Endodermal cell (in vitro differentiated cells): Measurements from ENCODE around the gene IFNL1. TPM values are rescaled to one million over a fixed set of nuclear protein-coding genes. Genes with fewer than 3 reads are reported as not detected.

Experiments used
- DNase-seq: peaks from one replicate; pipeline ENCODE4 v3.0.0-alpha.2; 2017
- H3K27ac ChIP-seq: 2 replicates; pipeline ENCODE4 v1.5.1; 2013; ENCODE audit warnings: mild to moderate bottlenecking, low read depth, low read length, moderate library complexity
- H3K27me3 ChIP-seq: 2 replicates; pipeline ENCODE4 v1.6.1; 2013; ENCODE audit warnings: mild to moderate bottlenecking, low read length, moderate library complexity; ENCODE audit not compliant: insufficient read depth, control insufficient read depth, poor library complexity, severe bottlenecking
- H3K36me3 ChIP-seq: 2 replicates; pipeline ENCODE4 v1.7.0; 2013; ENCODE audit warnings: mild to moderate bottlenecking, low read length, moderate library complexity; ENCODE audit not compliant: control insufficient read depth, insufficient read depth
- H3K4me1 ChIP-seq: one replicate; pipeline ENCODE4 v1.7.0; 2013; ENCODE audit warnings: low read length; ENCODE audit not compliant: control insufficient read depth, insufficient read depth
- H3K4me3 ChIP-seq: 2 replicates; pipeline ENCODE4 v1.5.1; 2013; ENCODE audit warnings: mild to moderate bottlenecking, low read length, moderate library complexity
- H3K9ac ChIP-seq: 2 replicates; pipeline ENCODE4 v1.6.1; 2013; ENCODE audit warnings: mild to moderate bottlenecking, low read length, moderate library complexity; ENCODE audit not compliant: poor library complexity, severe bottlenecking; ENCODE audit errors: extremely low read depth
- H3K9me3 ChIP-seq: 2 replicates; pipeline ENCODE4 v1.6.1; 2013; ENCODE audit warnings: mild to moderate bottlenecking, low read length, moderate library complexity; ENCODE audit not compliant: control insufficient read depth
- H3K27ac Mint-ChIP-seq: 2 replicates; pipeline ENCODE4 v1.8.0; 2020; ENCODE audit warnings: mixed read lengths
- H3K27me3 Mint-ChIP-seq: 2 replicates; pipeline ENCODE4 v1.8.0; 2021; ENCODE audit warnings: mild to moderate bottlenecking, mixed read lengths; ENCODE audit not compliant: insufficient read depth
- H3K36me3 Mint-ChIP-seq: 2 replicates; pipeline ENCODE4 v1.8.0; 2020; ENCODE audit warnings: low read depth, mixed read lengths
- H3K4me1 Mint-ChIP-seq: 2 replicates; pipeline ENCODE4 v1.8.0; 2020; ENCODE audit warnings: mixed read lengths
- H3K4me3 Mint-ChIP-seq: 2 replicates; pipeline ENCODE4 v1.8.0; 2020; ENCODE audit warnings: mild to moderate bottlenecking, moderate library complexity, mixed read lengths
- H3K9me3 Mint-ChIP-seq: 2 replicates; pipeline ENCODE4 v1.8.0; 2020; ENCODE audit warnings: mild to moderate bottlenecking, mixed read lengths
- CTCF ChIP-seq: fragments of 200-600 bp; sonication (generic); conservative IDR thresholded peaks from 2 replicates; pipeline ENCODE4 v1.5.0; 2021; ENCODE audit warnings: antibody characterized with exemption, mild to moderate bottlenecking
- WGBS, 2 experiments: methylation state at CpG; one replicate each; pipeline versions ENCODE4 v1.1.5 to v1.1.7; 2013; ENCODE audit warnings: missing lambda C conversion rate in 2 of 2, mixed read lengths in 1 of 2; ENCODE audit not compliant: insufficient coverage in 1 of 2, insufficient read length in 1 of 2; 5-methylcytosine and 5-hydroxymethylcytosine counted together
- total RNA-seq, 2 donors: library from RNA; stranded (reverse); fragmentation: NEBNext Ultra II Directional in 1 of 2; extraction: Animal tissue kit (Norgen Biotek cat#: 25700) in 1 of 2; gene quantifications; 2 replicates in 1 of 2; 3 replicates in 1 of 2; pipeline ENCODE4 v1.2.1, GENCODE V29; 2021

The IFNL1 gene
- total RNA-seq, 2 donors from 2014 or later: not detected

DNA sequence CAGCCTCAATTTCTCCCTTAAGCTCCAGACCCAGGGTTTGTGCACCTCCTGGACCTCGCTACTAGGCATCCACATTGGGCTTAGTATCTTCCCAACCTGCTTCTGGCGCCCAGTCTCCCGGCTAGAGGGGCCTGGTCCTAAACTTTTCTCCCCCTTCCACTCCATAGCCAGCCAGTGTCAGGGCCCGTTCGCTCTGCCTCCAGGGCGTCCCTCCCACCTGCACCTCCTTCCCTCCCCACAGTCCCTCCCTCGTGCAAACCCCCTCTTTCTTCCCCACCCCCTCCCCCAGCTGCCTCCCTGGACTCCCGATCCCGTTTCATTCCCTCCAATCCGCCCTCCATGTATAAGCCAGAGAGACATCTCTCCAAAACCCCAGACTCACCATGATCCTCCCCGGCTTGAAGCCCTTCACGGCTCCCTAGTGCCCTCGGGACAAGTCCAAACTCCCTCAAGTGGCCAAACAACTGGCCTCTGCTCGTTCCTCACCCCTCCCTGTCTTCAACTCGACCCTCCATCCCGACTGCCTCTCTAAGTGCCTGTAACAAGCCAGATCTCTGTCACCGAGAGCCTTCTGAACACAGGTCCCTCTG, 45.0 kb downstream of the IFNL1 start:
- H3K36me3 ChIP-seq: peaks cover 10% of the 10 kb centered on the region
- no peaks in the 10 kb centered on the region for H3K27me3 ChIP-seq
- Mint-ChIP-seq H3K4me3 (peak overlapping the region; percentile 91), H3K36me3 (peaks cover 4% of the 10 kb centered on the region), H3K27me3 (peaks cover 12% of the 10 kb centered on the region), H3K27ac (peak overlapping the region; percentile 93), H3K4me1 (peaks cover 40% of the 10 kb centered on the region), H3K9me3 (no peaks in the 10 kb centered on the region)
- WGBS, 2 experiments: 0 to 8% methylated on average over 7 to 17 of the region's 17 CpGs
- peak; percentile 80 for DNase-seq
- peaks cover 8% of the 10 kb centered on the region for H3K4me1 ChIP-seq
- no peak for TF ChIP-seq CTCF
- peak overlapping the region; percentile 75 for H3K27ac ChIP-seq
- no peaks in the 10 kb centered on the region for H3K9me3 ChIP-seq
- H3K4me3 ChIP-seq: peak overlapping the region; percentile 100
- peak overlapping the region; percentile 72 for H3K9ac ChIP-seq

DNA sequence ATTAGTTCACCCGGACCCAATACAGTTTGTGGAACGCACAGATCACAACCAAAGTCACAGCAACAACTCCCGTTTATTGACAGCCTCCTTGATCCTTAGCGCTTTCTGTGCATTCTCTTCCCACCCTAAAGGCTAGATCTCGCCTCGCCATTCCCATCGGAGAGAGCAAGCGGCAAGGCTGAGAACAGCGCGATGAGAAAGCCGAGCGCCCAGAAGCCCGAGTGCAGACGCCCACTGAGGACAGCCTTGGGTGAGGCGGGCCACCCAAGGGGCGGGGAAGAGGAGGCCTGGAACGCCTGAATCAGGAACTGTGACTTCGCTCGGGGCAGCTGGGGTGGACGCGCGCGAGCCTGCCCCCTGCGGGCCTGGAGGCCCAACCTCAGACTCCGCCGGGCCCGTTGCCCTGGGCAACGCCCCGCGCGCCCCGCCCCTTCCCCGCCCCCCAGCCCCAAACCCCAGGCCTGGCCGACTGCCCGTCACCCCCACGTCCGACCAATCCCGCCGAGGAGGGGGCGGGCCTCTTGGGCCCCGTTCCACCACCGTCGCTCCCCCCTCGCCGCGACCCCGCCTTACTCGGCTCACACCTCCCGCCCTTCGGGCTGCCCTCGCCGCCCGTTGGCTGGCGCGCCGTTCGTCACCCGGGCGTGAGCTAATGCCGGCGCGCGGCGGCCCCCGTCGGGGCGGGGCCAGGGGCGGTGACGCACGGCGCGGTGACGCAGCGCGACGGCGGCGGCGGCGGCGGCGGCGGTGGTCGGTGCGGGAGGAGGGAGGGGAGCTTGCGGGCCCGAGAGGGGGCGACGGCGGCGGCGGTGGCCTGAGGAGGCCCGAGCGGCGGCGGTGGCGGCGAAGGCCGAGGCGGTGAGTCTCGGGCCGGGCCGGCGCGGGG, 45.8 kb downstream of the IFNL1 start, which contains the start of gene SAMD4B:
Gene SAMD4B, plus strand, starts transcription at position 703 of the 886 bp plus-strand sequence. CDS start 14,473 bp downstream, outside the sequence.
- peaks cover 8% of the 10 kb centered on the region for H3K4me1 ChIP-seq
- 0% methylated on average over 4 to 99 of the region's 105 CpGs for WGBS, 2 experiments
- peak; percentile 80 for TF ChIP-seq CTCF
- peak within 1 kb of the TSS; percentile 75 for H3K27ac ChIP-seq
- Mint-ChIP-seq H3K27ac (peak within 1 kb of the TSS; percentile 95), H3K9me3 (no peaks in the 10 kb centered on the region), H3K4me3 (peak within 1 kb of the TSS; percentile 91), H3K4me1 (peaks cover 44% of the 10 kb centered on the region), H3K27me3 (peaks cover 12% of the 10 kb centered on the region), H3K36me3 (peaks cover 4% of the 10 kb centered on the region)
- H3K9ac ChIP-seq: peak within 1 kb of the TSS; percentile 90
- H3K27me3 ChIP-seq: no peaks in the 10 kb centered on the region
- H3K36me3 ChIP-seq: peaks cover 17% of the 10 kb centered on the region
- DNase-seq: peak; percentile 100
- peak within 1 kb of the TSS; percentile 100 for H3K4me3 ChIP-seq
- H3K9me3 ChIP-seq: no peaks in the 10 kb centered on the region

GRCh38 chr19:39342647-39343305, 46.6 kb downstream of the IFNL1 start:
- no peak for DNase-seq
- Mint-ChIP-seq H3K27ac (peak overlapping the region; percentile 95), H3K4me3 (peak overlapping the region; percentile 91), H3K36me3 (peaks cover 4% of the 10 kb centered on the region), H3K9me3 (no peaks in the 10 kb centered on the region), H3K27me3 (peaks cover 7% of the 10 kb centered on the region), H3K4me1 (peaks cover 52% of the 10 kb centered on the region)
- TF ChIP-seq CTCF: no peak
- H3K27me3 ChIP-seq: no peaks in the 10 kb centered on the region
- H3K9ac ChIP-seq: peak overlapping the region; percentile 90
- 1 to 3% methylated on average over 20 to 51 of the region's 51 CpGs for WGBS, 2 experiments
- H3K27ac ChIP-seq: no peak overlapping the region
- peaks cover 8% of the 10 kb centered on the region for H3K4me1 ChIP-seq
- no peaks in the 10 kb centered on the region for H3K9me3 ChIP-seq
- peaks cover 25% of the 10 kb centered on the region for H3K36me3 ChIP-seq
- peak overlapping the region; percentile 92 for H3K4me3 ChIP-seq
